Endodermal cell (in vitro differentiated cells): ENCODE results near the gene MS4A15. TPM values are rescaled to one million over a fixed set of nuclear protein-coding genes. Genes with fewer than 3 reads are reported as not detected.
A peak's percentile ranks its signal among the peaks of the same experiment; 100 is the strongest.

Experiments
- DNase-seq: peaks from one replicate; pipeline ENCODE4 v3.0.0-alpha.2; 2017
- H3K27ac ChIP-seq: 2 replicates; pipeline ENCODE4 v1.5.1; 2013; ENCODE audit warnings: mild to moderate bottlenecking, low read depth, low read length, moderate library complexity
- H3K27me3 ChIP-seq: 2 replicates; pipeline ENCODE4 v1.6.1; 2013; ENCODE audit warnings: mild to moderate bottlenecking, low read length, moderate library complexity; ENCODE audit not compliant: insufficient read depth, control insufficient read depth, poor library complexity, severe bottlenecking
- H3K36me3 ChIP-seq: 2 replicates; pipeline ENCODE4 v1.7.0; 2013; ENCODE audit warnings: mild to moderate bottlenecking, low read length, moderate library complexity; ENCODE audit not compliant: control insufficient read depth, insufficient read depth
- H3K4me1 ChIP-seq: one replicate; pipeline ENCODE4 v1.7.0; 2013; ENCODE audit warnings: low read length; ENCODE audit not compliant: control insufficient read depth, insufficient read depth
- H3K4me3 ChIP-seq: 2 replicates; pipeline ENCODE4 v1.5.1; 2013; ENCODE audit warnings: mild to moderate bottlenecking, low read length, moderate library complexity
- H3K9ac ChIP-seq: 2 replicates; pipeline ENCODE4 v1.6.1; 2013; ENCODE audit warnings: mild to moderate bottlenecking, low read length, moderate library complexity; ENCODE audit not compliant: poor library complexity, severe bottlenecking; ENCODE audit errors: extremely low read depth
- H3K9me3 ChIP-seq: 2 replicates; pipeline ENCODE4 v1.6.1; 2013; ENCODE audit warnings: mild to moderate bottlenecking, low read length, moderate library complexity; ENCODE audit not compliant: control insufficient read depth
- H3K27ac Mint-ChIP-seq: 2 replicates; pipeline ENCODE4 v1.8.0; 2020; ENCODE audit warnings: mixed read lengths
- H3K27me3 Mint-ChIP-seq: 2 replicates; pipeline ENCODE4 v1.8.0; 2021; ENCODE audit warnings: mild to moderate bottlenecking, mixed read lengths; ENCODE audit not compliant: insufficient read depth
- H3K36me3 Mint-ChIP-seq: 2 replicates; pipeline ENCODE4 v1.8.0; 2020; ENCODE audit warnings: low read depth, mixed read lengths
- H3K4me1 Mint-ChIP-seq: 2 replicates; pipeline ENCODE4 v1.8.0; 2020; ENCODE audit warnings: mixed read lengths
- H3K4me3 Mint-ChIP-seq: 2 replicates; pipeline ENCODE4 v1.8.0; 2020; ENCODE audit warnings: mild to moderate bottlenecking, moderate library complexity, mixed read lengths
- H3K9me3 Mint-ChIP-seq: 2 replicates; pipeline ENCODE4 v1.8.0; 2020; ENCODE audit warnings: mild to moderate bottlenecking, mixed read lengths
- CTCF ChIP-seq: fragments of 200-600 bp; sonication (generic); conservative IDR thresholded peaks from 2 replicates; pipeline ENCODE4 v1.5.0; 2021; ENCODE audit warnings: antibody characterized with exemption, mild to moderate bottlenecking
- WGBS, 2 experiments: methylation state at CpG; one replicate each; pipeline versions ENCODE4 v1.1.5 to v1.1.7; 2013; ENCODE audit warnings: missing lambda C conversion rate in 2 of 2, mixed read lengths in 1 of 2; ENCODE audit not compliant: insufficient coverage in 1 of 2, insufficient read length in 1 of 2; 5-methylcytosine and 5-hydroxymethylcytosine counted together
- total RNA-seq, 2 donors: library from RNA; stranded (reverse); fragmentation: NEBNext Ultra II Directional in 1 of 2; extraction: Animal tissue kit (Norgen Biotek cat#: 25700) in 1 of 2; gene quantifications; 2 replicates in 1 of 2; 3 replicates in 1 of 2; pipeline ENCODE4 v1.2.1, GENCODE V29; 2021

Gene MS4A15
- total RNA-seq, 2 donors from 2014 or later = not detected

DNA sequence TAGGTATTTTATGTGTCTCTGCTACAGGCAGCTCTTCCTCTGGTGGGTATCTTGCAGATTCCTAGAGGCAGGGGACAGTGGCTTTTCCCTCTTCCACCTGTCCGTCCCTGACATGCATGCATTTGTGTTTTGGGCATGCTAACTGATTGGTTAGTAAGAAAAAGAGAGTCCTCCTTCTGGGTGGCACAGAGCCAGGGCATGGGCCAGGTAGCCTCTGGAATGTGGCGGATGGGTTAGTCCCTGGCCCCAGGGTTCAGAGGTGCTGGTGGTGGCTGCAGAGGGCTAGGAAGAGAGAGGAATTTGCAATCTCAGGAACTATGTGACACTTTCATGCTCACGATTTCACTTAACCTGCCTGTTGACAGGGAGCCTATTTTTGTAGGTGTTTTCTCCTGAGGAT is 5.8 kb upstream of the MS4A15 start:
- Mint-ChIP-seq H3K27ac (no peak overlapping the region), H3K36me3 (no peaks in the 10 kb centered on the region), H3K27me3 (peaks cover 3% of the 10 kb centered on the region), H3K4me1 (peaks cover 3% of the 10 kb centered on the region), H3K4me3 (no peak overlapping the region), H3K9me3 (peaks cover 3% of the 10 kb centered on the region)
- Histone ChIP-seq H3K4me1 (no peaks in the 10 kb centered on the region), H3K9ac (no peak overlapping the region), H3K9me3 (no peaks in the 10 kb centered on the region), H3K27ac (no peak overlapping the region), H3K36me3 (no peaks in the 10 kb centered on the region), H3K27me3 (no peaks in the 10 kb centered on the region), H3K4me3 (no peak overlapping the region)
- no peak for DNase-seq
- WGBS, 2 experiments = 80 to 81% methylated on average over 2 to 3 of the region's 3 CpGs
- TF ChIP-seq CTCF = no peak

DNA sequence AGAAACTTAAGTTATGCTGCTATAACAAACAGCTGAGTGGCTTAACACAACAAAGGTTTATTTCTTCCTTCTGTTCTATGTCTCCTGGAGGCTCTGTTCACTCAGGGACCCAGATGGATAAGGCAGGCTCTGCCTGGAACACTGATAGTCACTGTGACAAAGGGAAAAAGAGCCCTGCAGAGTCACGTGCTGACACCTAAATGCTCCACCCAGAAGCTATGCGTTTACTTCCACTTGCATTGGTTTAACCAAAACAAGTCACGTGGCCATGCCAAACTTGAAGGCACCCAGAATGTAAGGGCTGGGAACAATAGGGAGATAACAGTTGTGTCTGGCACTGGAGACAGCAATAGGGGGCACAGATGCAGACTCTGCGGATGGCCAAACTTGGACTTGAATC is 3.4 kb upstream of the MS4A15 start:
- Histone ChIP-seq H3K27me3 (no peaks in the 10 kb centered on the region), H3K9ac (no peak overlapping the region), H3K27ac (no peak overlapping the region), H3K4me1 (no peaks in the 10 kb centered on the region), H3K4me3 (no peak overlapping the region), H3K36me3 (no peaks in the 10 kb centered on the region), H3K9me3 (no peaks in the 10 kb centered on the region)
- Mint-ChIP-seq H3K4me1 (peaks cover 3% of the 10 kb centered on the region), H3K36me3 (no peaks in the 10 kb centered on the region), H3K9me3 (peaks cover 3% of the 10 kb centered on the region), H3K27me3 (peaks cover 3% of the 10 kb centered on the region), H3K27ac (peak overlapping the region; percentile 27), H3K4me3 (no peak overlapping the region)
- DNase-seq = no peak
- 80 to 82% methylated on average over 4 of the region's 4 CpGs for WGBS, 2 experiments
- no peak for TF ChIP-seq CTCF

DNA sequence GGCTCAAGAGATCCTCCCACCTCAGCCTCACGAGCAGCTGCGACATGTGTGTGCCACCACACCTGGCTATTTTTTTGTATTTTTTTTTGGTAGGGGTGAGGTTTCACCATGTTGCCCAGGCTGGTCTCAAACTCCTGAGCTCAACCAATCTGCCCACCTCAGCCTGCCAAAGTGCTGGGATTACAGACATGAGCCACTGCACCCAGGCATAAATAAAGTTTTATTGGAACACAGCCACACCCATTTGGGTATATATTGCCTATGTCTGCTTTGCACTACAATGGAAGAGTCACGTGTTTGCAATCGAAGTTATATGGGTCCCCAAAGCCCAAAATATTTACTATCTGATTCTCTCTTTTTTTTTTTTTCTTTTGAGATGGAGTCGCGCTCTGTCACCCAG is 1.8 kb upstream of the MS4A15 start:
- TF ChIP-seq CTCF = no peak
- peaks cover 5% of the 10 kb centered on the region for H3K4me1 Mint-ChIP-seq
- no peaks in the 10 kb centered on the region for H3K9me3 ChIP-seq

More for the DNA sequence above, 1.8 kb upstream of the MS4A15 start:
- H3K4me3 Mint-ChIP-seq = no peak overlapping the region
- no peak overlapping the region for H3K4me3 ChIP-seq
- no peaks in the 10 kb centered on the region for H3K27me3 ChIP-seq
- 90 to 92% methylated on average over 4 to 6 of the region's 6 CpGs for WGBS, 2 experiments
- peaks cover 3% of the 10 kb centered on the region for H3K27me3 Mint-ChIP-seq
- no peak overlapping the region for H3K27ac Mint-ChIP-seq
- peaks cover 3% of the 10 kb centered on the region for H3K9me3 Mint-ChIP-seq
- no peaks in the 10 kb centered on the region for H3K36me3 Mint-ChIP-seq
- no peak overlapping the region for H3K27ac ChIP-seq
- no peaks in the 10 kb centered on the region for H3K4me1 ChIP-seq
- no peak overlapping the region for H3K9ac ChIP-seq
- DNase-seq = no peak
- no peaks in the 10 kb centered on the region for H3K36me3 ChIP-seq
